ENCODE data around the gene AUNIP.
A peak's percentile ranks its signal among the peaks of the same experiment; 100 is the strongest.

Gene AUNIP

GRCh38 chr1:25869909-25870606 lies 10.8 kb upstream of the AUNIP start:
- Mint-ChIP-seq H3K36me3 (ENCODE audit: low read depth) (peaks cover 13% of the 10 kb centered on the region), H3K4me1 (peaks cover 46% of the 10 kb centered on the region), H3K9me3 (no peaks in the 10 kb centered on the region), H3K27me3 (ENCODE audit: low read depth, poor library complexity) (no peaks in the 10 kb centered on the region), H3K27ac (peak overlapping the region; percentile 84), H3K4me3 (no peak overlapping the region)
- no peak for TF ChIP-seq CTCF (IDR thresholded peaks at IDR 0.05)
- DNase-seq: no peak

DNA sequence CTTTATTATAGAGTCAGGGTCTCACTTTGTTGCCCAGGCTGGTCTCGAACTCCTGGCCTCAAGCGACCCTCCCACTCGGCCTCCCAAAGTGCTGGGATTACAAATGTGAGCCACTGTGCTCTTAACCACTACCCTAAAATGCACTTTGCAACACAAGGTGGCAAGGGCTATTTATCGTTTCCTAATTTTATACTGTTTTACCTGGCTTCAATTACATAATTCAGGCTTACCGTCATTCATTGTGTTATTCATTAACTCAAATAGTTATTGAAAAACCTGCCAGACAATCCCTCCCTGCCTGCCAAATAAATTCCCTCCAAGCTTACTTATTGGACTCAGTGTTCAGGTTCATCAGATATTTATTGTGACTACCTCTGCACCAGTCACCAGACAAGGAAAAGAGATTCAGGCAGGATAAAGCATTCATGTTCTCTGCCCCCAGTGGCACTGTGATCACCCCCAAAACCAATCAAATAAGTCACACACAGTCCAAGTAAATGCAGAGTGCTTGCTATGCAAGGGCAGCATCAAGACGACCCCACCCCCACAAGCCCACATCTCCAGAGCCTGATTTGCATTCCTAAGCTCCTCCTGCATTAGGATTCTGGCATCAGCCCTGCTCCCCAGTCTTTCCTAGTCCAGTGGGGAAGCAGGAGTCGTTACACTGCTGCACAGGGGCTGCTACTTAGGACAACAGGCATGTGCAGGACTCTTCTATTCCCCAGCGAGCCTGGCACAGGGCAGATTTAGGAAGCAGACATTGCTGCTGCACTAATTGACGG lies 8.1 kb upstream of the AUNIP start:
- Mint-ChIP-seq H3K27me3 (ENCODE audit: low read depth, poor library complexity) (peaks cover 3% of the 10 kb centered on the region), H3K9me3 (no peaks in the 10 kb centered on the region), H3K36me3 (ENCODE audit: low read depth) (peaks cover 32% of the 10 kb centered on the region), H3K4me1 (peaks cover 28% of the 10 kb centered on the region), H3K4me3 (no peak overlapping the region), H3K27ac (no peak overlapping the region)
- TF ChIP-seq CTCF (IDR thresholded peaks at IDR 0.05): no peak
- DNase-seq: no peak

GRCh38 chr1:25866288-25866687 lies 7.0 kb upstream of the AUNIP start:
- H3K27ac Mint-ChIP-seq: no peak overlapping the region
- H3K27me3 Mint-ChIP-seq (ENCODE audit: low read depth, poor library complexity): peaks cover 5% of the 10 kb centered on the region
- H3K4me3 Mint-ChIP-seq: no peak overlapping the region
- DNase-seq: no peak
- peaks cover 32% of the 10 kb centered on the region for H3K4me1 Mint-ChIP-seq
- H3K36me3 Mint-ChIP-seq (ENCODE audit: low read depth): peaks cover 32% of the 10 kb centered on the region
- no peak for TF ChIP-seq CTCF (IDR thresholded peaks at IDR 0.05)
- no peaks in the 10 kb centered on the region for H3K9me3 Mint-ChIP-seq

DNA sequence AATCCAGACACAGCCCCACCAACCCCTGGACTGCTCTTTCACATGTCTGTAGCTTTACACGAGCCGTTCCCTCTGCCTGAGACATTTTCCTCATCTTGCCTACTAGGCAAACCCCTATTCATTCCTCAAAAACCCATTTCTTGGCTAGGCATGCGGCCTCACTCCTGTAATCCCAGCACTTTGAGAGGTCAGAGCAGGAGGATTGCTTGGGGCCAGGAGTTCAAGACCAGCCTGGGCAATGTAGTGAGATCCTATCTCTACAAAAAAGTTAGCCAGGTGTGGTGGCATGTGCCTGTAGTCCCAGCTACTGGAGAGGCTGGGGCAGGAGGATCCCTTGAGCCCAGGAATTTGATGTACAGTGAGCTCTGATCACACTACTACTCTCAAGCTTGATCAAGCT lies 5.2 kb upstream of the AUNIP start:
- Mint-ChIP-seq H3K27ac (no peak overlapping the region), H3K36me3 (ENCODE audit: low read depth) (peaks cover 32% of the 10 kb centered on the region), H3K4me3 (no peak overlapping the region), H3K9me3 (no peaks in the 10 kb centered on the region), H3K27me3 (ENCODE audit: low read depth, poor library complexity) (peaks cover 5% of the 10 kb centered on the region), H3K4me1 (peaks cover 33% of the 10 kb centered on the region)
- DNase-seq: no peak
- no peak for TF ChIP-seq CTCF (IDR thresholded peaks at IDR 0.05)

- TF ChIP-seq CTCF (IDR thresholded peaks at IDR 0.05): no peak
- Mint-ChIP-seq H3K9me3 (no peaks in the 10 kb centered on the region), H3K27me3 (ENCODE audit: low read depth, poor library complexity) (peaks cover 5% of the 10 kb centered on the region), H3K4me1 (peaks cover 41% of the 10 kb centered on the region), H3K36me3 (ENCODE audit: low read depth) (peaks cover 32% of the 10 kb centered on the region), H3K4me3 (no peak overlapping the region), H3K27ac (peak overlapping the region; percentile 9)
- DNase-seq: no peak
Measured at GRCh38 chr1:25863486-25864262, 4.4 kb upstream of the AUNIP start.

Measured in nephron progenitor cell (in vitro differentiated cells).